RWPE2 (cell line): ENCODE results near the gene HEXIM1.

Experiments used
- ATAC-seq: fragments of 200-7000 bp; cut with Tn5 transposase; 3 replicates; pipeline ENCODE4 v1.9.1; 2021; ENCODE audit warnings: low read depth
- DNase-seq: peaks from one replicate; pipeline ENCODE4 v3.0.0-alpha.2; 2020; ENCODE audit warnings: low spot score
- H3K27ac ChIP-seq: fragments of 450-650 bp; 2 replicates; pipeline ENCODE4 v1.5.1; 2017; ENCODE audit warnings: mild to moderate bottlenecking; ENCODE audit not compliant: poor library complexity, severe bottlenecking
- H3K27me3 ChIP-seq: fragments of 250-450 bp; sonication (Bioruptor Pico); 2 replicates; pipeline ENCODE4 v1.5.1; 2021; ENCODE audit warnings: mild to moderate bottlenecking, moderate library complexity; ENCODE audit not compliant: insufficient read depth, poor library complexity, severe bottlenecking
- H3K36me3 ChIP-seq: fragments of 250-450 bp; sonication (Bioruptor Pico); 2 replicates; pipeline ENCODE4 v1.5.1; 2020; ENCODE audit warnings: low read depth, mild to moderate bottlenecking, moderate library complexity
- H3K4me1 ChIP-seq: fragments of 250-450 bp; sonication (Bioruptor Pico); 2 replicates; pipeline ENCODE4 v1.5.1; 2021; ENCODE audit warnings: mild to moderate bottlenecking, moderate library complexity; ENCODE audit not compliant: insufficient read depth, poor library complexity, severe bottlenecking
- H3K4me3 ChIP-seq: fragments of 250-450 bp; sonication (Bioruptor Pico); 2 replicates; pipeline ENCODE4 v1.5.1; 2021; ENCODE audit warnings: mild to moderate bottlenecking, moderate library complexity; ENCODE audit not compliant: severe bottlenecking
- H3K9me3 ChIP-seq: fragments of 250-450 bp; sonication (Bioruptor Pico); 2 replicates; pipeline ENCODE4 v1.5.1; 2021; ENCODE audit warnings: mild to moderate bottlenecking, moderate library complexity; ENCODE audit not compliant: severe bottlenecking
- TF ChIP-seq, protein P1 (sequence below): fragments of 450-650 bp; IDR thresholded peaks from one replicate; pipeline ENCODE4 v1.5.1; 2017; ENCODE audit warnings: mild to moderate bottlenecking, moderate library complexity; ENCODE audit not compliant: poor library complexity, severe bottlenecking

Gene HEXIM1

DNA sequence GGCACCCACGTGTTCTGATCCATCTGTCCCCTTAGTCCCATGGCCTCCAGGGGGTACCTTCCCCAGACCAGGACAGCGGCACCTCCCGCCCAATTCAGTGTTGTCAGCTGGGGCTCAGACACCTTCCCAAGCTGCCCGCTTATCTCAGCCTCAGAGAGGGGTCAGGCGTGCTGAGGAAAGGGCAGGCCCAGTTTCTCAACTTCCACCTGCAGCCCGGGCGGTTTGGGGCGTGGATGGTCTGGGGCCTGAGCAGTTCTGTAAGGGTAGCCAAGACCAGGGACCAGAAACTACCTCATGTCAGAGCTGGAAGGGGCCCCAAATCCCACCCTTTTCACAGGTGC, 21.1 kb upstream of the HEXIM1 start:
- H3K36me3 ChIP-seq = peaks cover 12% of the 10 kb centered on the region
- peaks cover 68% of the 10 kb centered on the region for H3K4me1 ChIP-seq

GRCh38 chr17:45127548-45128300, 20.6 kb upstream of the HEXIM1 start:
- Histone ChIP-seq H3K36me3 (peaks cover 12% of the 10 kb centered on the region), H3K27ac (peak overlapping the region; percentile 95), H3K9me3 (no peaks in the 10 kb centered on the region), H3K4me1 (peaks cover 63% of the 10 kb centered on the region), H3K27me3 (no peaks in the 10 kb centered on the region), H3K4me3 (no peak overlapping the region)
- DNase-seq (peak; percentile 73), ATAC-seq (peak; percentile 53)
- TF ChIP-seq, protein P1, sequence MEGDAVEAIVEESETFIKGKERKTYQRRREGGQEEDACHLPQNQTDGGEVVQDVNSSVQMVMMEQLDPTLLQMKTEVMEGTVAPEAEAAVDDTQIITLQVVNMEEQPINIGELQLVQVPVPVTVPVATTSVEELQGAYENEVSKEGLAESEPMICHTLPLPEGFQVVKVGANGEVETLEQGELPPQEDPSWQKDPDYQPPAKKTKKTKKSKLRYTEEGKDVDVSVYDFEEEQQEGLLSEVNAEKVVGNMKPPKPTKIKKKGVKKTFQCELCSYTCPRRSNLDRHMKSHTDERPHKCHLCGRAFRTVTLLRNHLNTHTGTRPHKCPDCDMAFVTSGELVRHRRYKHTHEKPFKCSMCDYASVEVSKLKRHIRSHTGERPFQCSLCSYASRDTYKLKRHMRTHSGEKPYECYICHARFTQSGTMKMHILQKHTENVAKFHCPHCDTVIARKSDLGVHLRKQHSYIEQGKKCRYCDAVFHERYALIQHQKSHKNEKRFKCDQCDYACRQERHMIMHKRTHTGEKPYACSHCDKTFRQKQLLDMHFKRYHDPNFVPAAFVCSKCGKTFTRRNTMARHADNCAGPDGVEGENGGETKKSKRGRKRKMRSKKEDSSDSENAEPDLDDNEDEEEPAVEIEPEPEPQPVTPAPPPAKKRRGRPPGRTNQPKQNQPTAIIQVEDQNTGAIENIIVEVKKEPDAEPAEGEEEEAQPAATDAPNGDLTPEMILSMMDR = no peak

More for the DNA sequence above, 21.1 kb upstream of the HEXIM1 start:
- DNase-seq (no peak), ATAC-seq (peak; percentile 0; the same call in 2 of the 3 replicates)
- Histone ChIP-seq H3K4me3 (no peak overlapping the region), H3K27ac (peak overlapping the region; percentile 95), H3K9me3 (no peaks in the 10 kb centered on the region), H3K27me3 (no peaks in the 10 kb centered on the region)
- TF ChIP-seq, protein P1 = no peak

- H3K4me3 ChIP-seq = no peak overlapping the region
- H3K27ac ChIP-seq = peak overlapping the region; percentile 95
- peak; percentile 51 for DNase-seq
- H3K27me3 ChIP-seq = no peaks in the 10 kb centered on the region
- ATAC-seq = no peak
- H3K9me3 ChIP-seq = no peaks in the 10 kb centered on the region
- TF ChIP-seq, protein P1 = no peak
- peaks cover 57% of the 10 kb centered on the region for H3K4me1 ChIP-seq
- peaks cover 12% of the 10 kb centered on the region for H3K36me3 ChIP-seq
Measured at GRCh38 chr17:45128331-45128730, 19.9 kb upstream of the HEXIM1 start.

- Histone ChIP-seq H3K4me1 (peaks cover 50% of the 10 kb centered on the region), H3K9me3 (no peaks in the 10 kb centered on the region), H3K27me3 (no peaks in the 10 kb centered on the region), H3K27ac (peak overlapping the region; percentile 95), H3K4me3 (no peak overlapping the region), H3K36me3 (peaks cover 12% of the 10 kb centered on the region)
- TF ChIP-seq, protein P1 = no peak
- no peak for ATAC-seq
- no peak for DNase-seq
Measured at GRCh38 chr17:45128989-45129388, 19.3 kb upstream of the HEXIM1 start.

DNA sequence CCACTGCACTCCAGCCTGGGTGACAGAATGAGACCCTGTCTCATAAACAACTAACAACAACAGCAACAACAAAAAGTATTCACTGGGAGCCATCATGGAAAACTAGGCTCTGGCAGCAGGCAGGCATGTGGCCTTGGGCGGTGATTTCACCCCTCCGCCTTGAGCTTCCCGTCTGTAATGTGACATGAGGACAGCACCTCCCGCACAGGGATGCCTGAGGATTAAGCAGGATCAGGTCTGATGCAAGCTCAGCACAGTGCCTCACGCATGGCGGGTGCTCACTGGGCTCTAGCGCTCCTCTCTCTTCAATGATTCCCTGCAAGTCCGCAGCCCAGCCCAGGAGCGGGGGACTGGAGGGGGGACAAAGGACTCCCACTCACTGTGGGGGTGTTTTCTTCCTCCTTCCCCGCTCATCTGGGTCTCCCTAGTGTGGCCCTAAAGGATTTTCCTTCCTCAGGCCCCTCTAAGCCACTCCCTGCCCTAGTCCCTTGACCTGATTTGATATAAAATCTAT, 18.8 kb upstream of the HEXIM1 start:
- Histone ChIP-seq H3K4me1 (peaks cover 45% of the 10 kb centered on the region), H3K9me3 (no peaks in the 10 kb centered on the region), H3K27me3 (no peaks in the 10 kb centered on the region), H3K36me3 (peaks cover 12% of the 10 kb centered on the region), H3K27ac (peak overlapping the region; percentile 95), H3K4me3 (no peak overlapping the region)
- ATAC-seq (no peak), DNase-seq (no peak)
- TF ChIP-seq, protein P1 = no peak
